Nephron progenitor cell (in vitro differentiated cells): ENCODE results near the gene SNRPD1.
"Not testable (repeated sequence)": the region's sequence is repeated elsewhere in the genome, so short reads cannot be mapped to it uniquely, and the experiment has no call there.

ENCODE experiments used
- DNase-seq: peaks from one replicate; pipeline ENCODE4 v3.0.0; 2021
- H3K27ac Mint-ChIP-seq: 2 replicates; pipeline ENCODE4 v1.8.0; 2021; ENCODE audit warnings: mild to moderate bottlenecking, moderate library complexity, mixed read lengths
- H3K27me3 Mint-ChIP-seq: 2 replicates; pipeline ENCODE4 v1.8.0; 2021; ENCODE audit warnings: mild to moderate bottlenecking, low read depth, mixed read lengths; ENCODE audit not compliant: poor library complexity
- H3K36me3 Mint-ChIP-seq: 2 replicates; pipeline ENCODE4 v1.8.0; 2021; ENCODE audit warnings: low read depth, mixed read lengths
- H3K4me1 Mint-ChIP-seq: 2 replicates; pipeline ENCODE4 v1.8.0; 2021; ENCODE audit warnings: mixed read lengths
- H3K4me3 Mint-ChIP-seq: 2 replicates; pipeline ENCODE4 v1.8.0; 2021; ENCODE audit warnings: mild to moderate bottlenecking, moderate library complexity, mixed read lengths
- H3K9me3 Mint-ChIP-seq: 2 replicates; pipeline ENCODE4 v1.8.0; 2021; ENCODE audit warnings: mild to moderate bottlenecking, moderate library complexity, mixed read lengths
- TF ChIP-seq, protein P1 (sequence below): fragments of 200-600 bp; sonication (generic); IDR thresholded peaks from 2 replicates; pipeline ENCODE4 v1.5.0; 2021; ENCODE audit warnings: antibody characterized with exemption

Gene SNRPD1

DNA sequence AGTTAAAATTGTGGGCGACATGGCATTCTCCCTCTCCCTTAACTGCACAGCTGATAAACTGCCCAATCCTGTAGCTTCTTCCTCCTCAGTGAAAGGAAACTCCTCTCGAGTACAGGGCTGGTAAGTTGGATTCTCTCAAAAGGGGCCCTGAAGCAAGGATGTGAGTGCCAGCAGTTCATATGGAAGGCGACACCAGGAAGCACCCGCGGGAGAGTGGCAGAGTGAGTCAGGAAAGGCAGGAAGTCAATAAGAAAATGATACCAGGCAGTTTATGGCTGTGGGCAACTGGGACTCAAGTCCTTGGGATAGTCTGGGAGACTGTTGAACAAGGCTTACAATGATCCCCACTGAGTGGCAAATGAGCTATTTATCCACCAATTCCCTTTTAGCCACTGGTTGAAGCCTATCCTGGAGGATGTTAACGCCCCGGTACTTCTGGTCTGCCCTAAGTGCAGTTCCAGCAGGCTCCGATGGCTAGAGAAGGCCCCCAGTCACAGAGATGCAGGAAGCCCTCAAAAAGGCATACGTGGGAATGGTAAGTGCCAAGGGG, 57.7 kb downstream of the SNRPD1 start:
- no peak for DNase-seq
- peak overlapping the region; percentile 9 for H3K27ac Mint-ChIP-seq
- TF ChIP-seq, protein P1, sequence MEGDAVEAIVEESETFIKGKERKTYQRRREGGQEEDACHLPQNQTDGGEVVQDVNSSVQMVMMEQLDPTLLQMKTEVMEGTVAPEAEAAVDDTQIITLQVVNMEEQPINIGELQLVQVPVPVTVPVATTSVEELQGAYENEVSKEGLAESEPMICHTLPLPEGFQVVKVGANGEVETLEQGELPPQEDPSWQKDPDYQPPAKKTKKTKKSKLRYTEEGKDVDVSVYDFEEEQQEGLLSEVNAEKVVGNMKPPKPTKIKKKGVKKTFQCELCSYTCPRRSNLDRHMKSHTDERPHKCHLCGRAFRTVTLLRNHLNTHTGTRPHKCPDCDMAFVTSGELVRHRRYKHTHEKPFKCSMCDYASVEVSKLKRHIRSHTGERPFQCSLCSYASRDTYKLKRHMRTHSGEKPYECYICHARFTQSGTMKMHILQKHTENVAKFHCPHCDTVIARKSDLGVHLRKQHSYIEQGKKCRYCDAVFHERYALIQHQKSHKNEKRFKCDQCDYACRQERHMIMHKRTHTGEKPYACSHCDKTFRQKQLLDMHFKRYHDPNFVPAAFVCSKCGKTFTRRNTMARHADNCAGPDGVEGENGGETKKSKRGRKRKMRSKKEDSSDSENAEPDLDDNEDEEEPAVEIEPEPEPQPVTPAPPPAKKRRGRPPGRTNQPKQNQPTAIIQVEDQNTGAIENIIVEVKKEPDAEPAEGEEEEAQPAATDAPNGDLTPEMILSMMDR, result no peak
- H3K36me3 Mint-ChIP-seq, result peaks cover 4% of the 10 kb centered on the region
- H3K4me1 Mint-ChIP-seq, result peaks cover 18% of the 10 kb centered on the region
- H3K4me3 Mint-ChIP-seq, result no peak overlapping the region
- H3K9me3 Mint-ChIP-seq, result no peaks in the 10 kb centered on the region
- H3K27me3 Mint-ChIP-seq, result no peaks in the 10 kb centered on the region

DNA sequence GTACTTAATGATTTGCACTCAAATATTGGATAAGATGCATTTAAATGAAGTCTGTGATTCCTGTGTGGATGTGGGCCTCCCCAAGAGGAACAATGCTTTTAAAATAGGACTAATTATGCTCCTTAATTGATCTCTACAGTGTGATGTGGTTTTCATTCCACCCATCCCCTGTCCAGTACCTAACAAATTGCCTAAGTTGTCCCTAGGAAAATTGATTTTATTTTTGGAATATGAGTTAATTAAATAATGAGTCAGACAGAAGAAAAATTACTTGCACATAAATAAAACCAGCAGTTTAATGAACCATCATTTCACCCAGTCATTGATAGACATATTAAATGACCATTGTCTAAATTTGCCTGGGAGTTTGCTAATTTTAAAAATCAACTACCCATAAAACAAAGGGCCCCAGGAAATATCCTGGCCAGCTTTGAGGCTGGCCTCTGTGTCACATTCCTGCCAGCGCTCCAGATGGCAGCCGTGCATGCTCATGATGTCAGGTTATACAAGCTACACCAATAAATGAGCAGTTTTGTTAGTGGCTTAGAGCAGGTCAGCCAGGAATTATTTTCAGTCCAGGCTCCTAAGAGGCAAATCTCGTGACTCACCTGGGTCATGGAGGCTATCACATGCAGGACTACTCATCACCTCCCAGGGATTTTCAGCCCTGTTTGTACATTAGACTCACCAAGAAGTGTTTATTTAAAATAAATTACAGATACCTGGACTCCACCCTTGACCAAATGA, 60.6 kb downstream of the SNRPD1 start:
- no peaks in the 10 kb centered on the region for H3K36me3 Mint-ChIP-seq
- H3K27me3 Mint-ChIP-seq, result no peaks in the 10 kb centered on the region
- peaks cover 20% of the 10 kb centered on the region for H3K4me1 Mint-ChIP-seq
- no peak for DNase-seq
- no peak overlapping the region for H3K27ac Mint-ChIP-seq
- no peak overlapping the region for H3K4me3 Mint-ChIP-seq
- H3K9me3 Mint-ChIP-seq, result no peaks in the 10 kb centered on the region
- TF ChIP-seq, protein P1, result no peak

DNA sequence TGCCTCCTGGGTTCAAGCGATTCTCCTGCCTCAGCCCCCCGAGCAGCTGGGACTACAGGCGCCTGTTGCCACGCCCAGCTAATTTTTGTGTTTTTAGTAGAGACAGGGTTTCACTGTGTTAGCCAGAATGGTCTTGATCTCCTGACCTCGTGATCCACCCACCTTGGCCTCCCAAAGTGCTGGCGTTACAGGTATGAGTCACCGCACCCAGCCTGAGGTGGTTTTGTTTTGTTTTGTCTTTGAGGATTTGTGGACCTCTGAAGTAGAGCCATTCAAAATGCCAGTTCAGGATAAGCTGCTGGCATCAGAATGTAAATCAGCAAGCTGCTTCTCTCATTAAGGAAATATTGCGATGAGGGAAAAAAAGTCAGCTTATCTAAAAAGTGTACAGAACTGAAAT, 63.2 kb downstream of the SNRPD1 start:
- H3K36me3 Mint-ChIP-seq, DNase-seq, H3K4me1 Mint-ChIP-seq, H3K27ac Mint-ChIP-seq, H3K4me3 Mint-ChIP-seq, H3K9me3 Mint-ChIP-seq, H3K27me3 Mint-ChIP-seq: not testable (repeated sequence)

DNA sequence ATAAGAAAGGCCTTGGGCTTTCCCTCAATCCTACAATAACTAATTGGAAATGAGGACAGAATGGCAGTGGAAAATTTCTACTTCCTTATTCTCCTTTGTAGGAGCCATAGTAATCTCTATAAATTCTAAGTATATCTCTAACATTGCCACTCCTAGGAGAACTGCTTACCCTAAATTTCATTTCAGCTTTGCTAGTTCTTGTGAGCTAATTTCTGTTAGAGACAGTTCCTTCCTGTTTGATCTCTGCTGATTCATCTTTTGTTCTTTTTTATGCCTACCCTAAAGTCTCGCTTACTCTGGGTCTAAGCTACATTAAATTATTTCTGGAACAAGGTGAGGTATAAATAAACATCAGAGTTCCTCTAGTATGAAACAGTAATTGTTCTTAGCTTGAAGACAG, 66.7 kb downstream of the SNRPD1 start:
- DNase-seq, result no peak
- TF ChIP-seq, protein P1, result no peak
- H3K36me3 Mint-ChIP-seq, result no peaks in the 10 kb centered on the region
- peaks cover 9% of the 10 kb centered on the region for H3K4me1 Mint-ChIP-seq
- no peaks in the 10 kb centered on the region for H3K27me3 Mint-ChIP-seq
- no peak overlapping the region for H3K27ac Mint-ChIP-seq
- no peaks in the 10 kb centered on the region for H3K9me3 Mint-ChIP-seq
- no peak overlapping the region for H3K4me3 Mint-ChIP-seq

DNA sequence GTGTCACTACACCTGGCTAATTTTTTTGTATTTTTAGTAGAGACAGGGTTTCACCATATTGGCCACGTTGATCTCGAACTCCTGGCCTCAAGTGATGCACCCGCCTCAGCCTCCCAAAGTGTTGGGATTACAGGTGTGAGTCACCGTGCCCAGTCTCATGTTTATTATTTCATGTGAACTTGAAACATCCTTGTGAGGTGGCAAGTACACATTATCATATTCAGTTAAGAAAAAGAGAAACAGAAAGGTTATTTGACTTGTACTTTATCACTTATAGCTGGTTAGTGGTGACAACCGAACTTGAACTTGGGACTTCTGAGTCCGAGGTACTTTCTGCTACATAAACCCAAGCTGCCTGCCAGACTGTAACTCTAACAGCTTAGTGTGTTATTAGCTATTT, 68.0 kb downstream of the SNRPD1 start:
- TF ChIP-seq, protein P1, result no peak
- peaks cover 10% of the 10 kb centered on the region for H3K4me1 Mint-ChIP-seq
- DNase-seq, result no peak
- no peak overlapping the region for H3K4me3 Mint-ChIP-seq
- H3K27ac Mint-ChIP-seq, result no peak overlapping the region
- H3K27me3 Mint-ChIP-seq, result no peaks in the 10 kb centered on the region
- no peaks in the 10 kb centered on the region for H3K36me3 Mint-ChIP-seq
- H3K9me3 Mint-ChIP-seq, result no peaks in the 10 kb centered on the region

DNA sequence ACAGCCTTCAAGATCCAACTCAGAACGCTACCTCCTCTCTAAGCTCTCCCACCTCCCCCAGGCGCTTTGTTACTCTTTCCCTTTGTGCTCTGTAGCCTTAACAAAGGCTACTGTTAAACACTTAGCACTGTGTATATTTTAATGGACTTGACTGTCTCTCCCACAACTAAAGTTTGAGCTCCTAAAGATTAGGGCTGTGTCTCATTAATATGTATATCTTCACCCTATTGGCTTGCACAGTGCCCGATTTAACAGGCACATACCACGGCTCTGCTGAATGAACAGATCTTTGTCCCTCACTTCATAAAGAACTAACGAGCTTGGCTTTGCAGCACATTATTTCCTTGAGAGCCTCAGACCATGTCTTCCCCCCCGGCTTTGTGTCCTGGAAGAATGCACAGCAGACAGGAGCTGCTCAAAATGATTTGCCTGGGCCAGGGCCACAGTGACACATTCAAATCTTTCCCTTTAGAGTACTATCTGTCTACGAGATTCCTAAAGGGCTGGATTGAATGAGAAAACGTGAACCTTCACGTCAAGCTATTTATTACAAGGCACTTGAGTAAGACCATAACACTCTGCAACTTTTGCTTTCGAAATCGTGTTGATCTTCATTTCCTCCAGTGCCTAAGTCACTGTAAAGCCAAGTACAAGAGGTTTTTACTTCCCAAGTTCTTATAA, 70.4 kb downstream of the SNRPD1 start:
- Mint-ChIP-seq H3K4me3 (no peak overlapping the region), H3K36me3 (peaks cover 7% of the 10 kb centered on the region), H3K27ac (no peak overlapping the region), H3K27me3 (no peaks in the 10 kb centered on the region), H3K4me1 (peaks cover 10% of the 10 kb centered on the region), H3K9me3 (no peaks in the 10 kb centered on the region)
- TF ChIP-seq, protein P1, result no peak
- DNase-seq, result no peak
